Left ventricle myocardium superior (tissue), 1 donor: ENCODE results near the gene CNIH1. TPM values are rescaled to one million over a fixed set of nuclear protein-coding genes. Genes with fewer than 3 reads are reported as not detected.
"Not testable (repeated sequence)": the region's sequence is repeated elsewhere in the genome, so short reads cannot be mapped to it uniquely, and the experiment has no call there.

Experiments used
- ATAC-seq: fragments of 200-7000 bp; cut with Tn5 transposase; one replicate; pipeline ENCODE4 v1.9.1; 2020; ENCODE audit warnings: mild to moderate bottlenecking, moderate library complexity
- DNase-seq: peaks from one replicate; pipeline ENCODE4 v3.0.0-alpha.2; 2020
- intact Hi-C: fragments of 100-400 bp; cut with micrococcal nuclease; formaldehyde crosslinking; loops from one replicate; pipeline ENCODE4 v1.11.0; 2022
- total RNA-seq: library from RNA; stranded (reverse); fragmentation: NEBNext Ultra II Directional; extraction: Animal tissue kit (Norgen Biotek cat#: 25700); gene quantifications from one replicate; pipeline ENCODE4 v1.2.1, GENCODE V29; 2021
- donor health status: DM: no; HTN: yes; CAD: no; lungs with severe emphysema.

CNIH1 gene
- total RNA-seq, 1 donor from 2014 or later, result 102 TPM

DNA sequence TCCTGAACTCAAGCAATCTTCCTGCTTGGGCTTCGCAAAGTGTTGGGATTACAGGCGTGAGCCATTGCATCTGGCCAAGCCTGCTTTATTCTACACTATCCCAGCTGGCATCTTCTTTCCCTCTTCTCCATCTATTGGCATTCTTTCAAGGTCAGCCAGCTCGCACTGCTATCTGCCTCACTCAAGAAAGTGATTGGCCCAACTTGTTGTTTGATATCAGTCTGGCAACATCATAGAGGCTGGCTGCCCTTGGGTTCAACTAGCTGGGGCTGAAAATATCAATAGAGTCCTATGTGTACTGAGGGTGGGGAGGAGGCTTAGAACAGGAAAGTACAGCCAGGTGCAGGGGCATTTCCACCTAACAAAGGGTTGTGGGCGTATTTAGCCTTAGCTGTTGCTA lies 30.5 kb upstream of the CNIH1 start:
- intact Hi-C loops, result no loop called here
- DNase-seq (no peak), ATAC-seq (peak; percentile 89)

DNA sequence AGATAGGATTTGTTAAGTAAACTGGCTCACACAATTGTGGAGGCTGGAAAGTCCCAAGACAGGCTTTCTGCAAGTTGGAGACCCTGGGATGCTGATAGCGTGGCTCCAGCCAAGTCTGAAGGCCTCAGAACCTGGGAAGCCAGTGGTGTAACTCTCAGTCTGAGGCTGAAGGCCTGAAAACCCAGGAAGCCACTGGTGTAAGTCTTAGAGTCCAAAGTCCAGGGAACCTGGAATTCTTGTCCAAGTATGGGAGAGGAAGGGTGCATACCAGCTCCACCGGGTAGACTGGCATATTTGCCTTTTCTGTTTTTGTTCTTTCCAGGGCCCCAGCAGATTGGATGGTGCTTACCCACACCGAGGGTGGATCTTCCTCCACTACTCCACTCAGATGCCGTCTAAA lies 29.5 kb upstream of the CNIH1 start:
- DNase-seq (no peak), ATAC-seq (no peak)
- intact Hi-C loops, result no loop called here

DNA sequence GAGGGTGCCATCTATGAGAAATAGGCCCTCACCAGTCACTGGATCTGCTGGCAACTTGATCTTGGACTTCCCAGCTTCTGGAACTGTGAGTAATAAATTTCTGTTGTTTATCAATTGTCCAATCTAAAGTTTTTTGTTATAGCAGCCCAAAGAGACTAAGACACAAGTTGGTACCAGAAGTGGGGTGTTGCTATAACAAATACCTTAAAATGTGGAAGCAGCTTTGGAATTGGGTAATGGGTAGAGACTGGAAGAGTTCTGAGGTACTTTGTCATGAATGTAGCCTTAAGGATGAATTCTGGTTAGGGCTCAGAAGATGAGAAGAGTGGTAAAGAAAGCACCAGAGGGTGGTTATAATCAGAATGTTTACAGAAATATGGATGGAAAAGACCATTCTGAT lies 26.1 kb upstream of the CNIH1 start:
- intact Hi-C loops, result no loop called here
- ATAC-seq (no peak), DNase-seq (no peak)

DNA sequence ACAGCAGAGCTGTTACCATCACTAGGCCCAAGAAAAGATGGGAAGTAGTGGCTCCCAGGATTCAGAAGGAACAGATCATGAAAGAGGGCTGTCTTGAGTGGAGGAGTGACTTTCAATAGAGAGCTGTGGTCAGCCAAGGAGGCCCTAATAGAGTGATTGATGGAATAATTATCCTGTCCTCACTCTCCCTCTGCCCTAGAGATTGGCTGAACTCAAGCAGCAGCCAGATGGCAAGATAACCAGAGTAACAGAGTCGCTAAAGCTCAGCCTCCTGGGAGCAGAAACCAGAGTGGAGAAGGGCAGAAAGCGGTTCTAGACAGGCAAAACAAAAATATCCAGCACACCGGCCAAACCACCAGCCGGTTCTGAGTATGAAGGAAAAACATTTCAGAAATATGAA lies 24.5 kb upstream of the CNIH1 start:
- ATAC-seq (no peak), DNase-seq (no peak)
- intact Hi-C loops, result no loop called here

DNA sequence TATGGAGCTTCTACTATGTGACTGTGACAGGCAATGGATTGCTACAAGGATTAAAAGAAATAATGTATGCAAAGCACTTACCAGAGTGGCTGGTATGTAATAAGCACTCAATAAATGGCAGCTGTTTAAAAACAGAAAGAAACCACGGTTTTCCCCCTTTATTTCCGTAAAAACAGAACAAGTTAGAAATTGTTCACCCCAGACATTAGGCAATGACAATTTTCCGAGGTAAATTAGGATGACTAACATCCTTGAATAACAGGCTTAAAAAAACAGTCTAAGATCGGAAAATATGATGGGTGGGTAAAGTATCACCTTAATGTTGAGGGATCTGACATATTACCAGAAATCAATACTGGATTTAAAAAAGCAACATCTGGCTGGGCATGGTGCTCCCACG lies 20.9 kb upstream of the CNIH1 start:
- DNase-seq (no peak), ATAC-seq (no peak)
- intact Hi-C loops, result no loop called here

DNA sequence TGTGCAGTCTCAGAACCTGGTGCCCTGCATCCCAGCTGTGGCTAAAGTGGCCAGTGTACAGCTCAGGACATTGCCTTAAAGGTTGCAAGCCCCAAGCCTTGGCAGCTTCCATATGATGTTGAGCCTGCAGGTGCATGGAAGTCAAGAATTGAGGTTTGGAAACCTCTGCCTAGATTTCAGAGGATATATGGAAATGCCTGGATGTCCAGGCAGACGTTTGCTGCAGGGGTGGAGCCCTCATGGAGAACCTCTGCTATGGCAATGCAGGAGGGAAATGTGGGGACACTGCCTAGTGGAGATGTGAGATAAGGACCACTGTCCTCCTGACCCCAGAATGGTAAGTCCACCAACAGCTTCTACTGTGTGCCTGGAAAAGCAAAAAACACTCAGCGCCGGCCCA lies 17.9 kb upstream of the CNIH1 start:
- no peak for DNase-seq
- intact Hi-C loops, result no loop called here
- no peak for ATAC-seq

DNA sequence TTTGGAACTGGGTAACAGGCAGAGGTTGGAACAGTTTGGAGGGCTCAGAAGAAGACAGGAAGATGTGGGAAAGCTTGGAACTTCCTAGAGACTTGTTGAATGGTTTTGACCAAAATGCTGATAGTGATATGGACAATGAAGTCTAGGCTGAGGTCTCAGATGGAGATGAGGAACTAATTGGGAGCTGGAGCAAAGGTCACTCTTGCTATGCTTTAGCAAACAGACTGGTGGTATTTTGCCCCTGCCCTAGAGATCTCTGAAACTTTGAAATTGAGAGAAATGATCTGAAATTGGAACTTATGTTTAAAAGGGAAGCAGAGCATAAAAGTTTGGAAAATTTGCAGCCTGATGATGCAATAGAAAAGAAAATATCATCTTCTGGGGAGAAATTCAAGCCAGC lies 17.4 kb upstream of the CNIH1 start:
- DNase-seq, ATAC-seq, intact Hi-C loops: not testable (repeated sequence)

DNA sequence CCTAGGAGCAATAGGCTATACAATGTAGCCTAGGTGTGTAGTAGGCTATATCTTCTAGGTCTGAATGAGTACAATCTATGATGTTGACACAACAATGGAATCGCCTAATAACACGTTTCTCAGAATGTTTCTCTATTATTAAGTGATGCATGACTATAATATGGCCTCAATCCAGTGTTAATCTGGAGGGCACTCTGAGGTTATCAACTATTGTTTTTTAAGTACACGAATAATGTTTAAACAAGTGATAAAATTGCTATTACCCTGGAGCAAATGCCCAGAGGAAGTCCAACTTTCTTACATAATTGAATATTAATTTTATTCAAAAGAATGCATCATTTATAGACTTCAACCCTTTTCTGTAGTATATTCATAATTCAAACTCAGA lies 16.4 kb upstream of the CNIH1 start:
- intact Hi-C loops, result no loop called here
- ATAC-seq, result no peak

DNA sequence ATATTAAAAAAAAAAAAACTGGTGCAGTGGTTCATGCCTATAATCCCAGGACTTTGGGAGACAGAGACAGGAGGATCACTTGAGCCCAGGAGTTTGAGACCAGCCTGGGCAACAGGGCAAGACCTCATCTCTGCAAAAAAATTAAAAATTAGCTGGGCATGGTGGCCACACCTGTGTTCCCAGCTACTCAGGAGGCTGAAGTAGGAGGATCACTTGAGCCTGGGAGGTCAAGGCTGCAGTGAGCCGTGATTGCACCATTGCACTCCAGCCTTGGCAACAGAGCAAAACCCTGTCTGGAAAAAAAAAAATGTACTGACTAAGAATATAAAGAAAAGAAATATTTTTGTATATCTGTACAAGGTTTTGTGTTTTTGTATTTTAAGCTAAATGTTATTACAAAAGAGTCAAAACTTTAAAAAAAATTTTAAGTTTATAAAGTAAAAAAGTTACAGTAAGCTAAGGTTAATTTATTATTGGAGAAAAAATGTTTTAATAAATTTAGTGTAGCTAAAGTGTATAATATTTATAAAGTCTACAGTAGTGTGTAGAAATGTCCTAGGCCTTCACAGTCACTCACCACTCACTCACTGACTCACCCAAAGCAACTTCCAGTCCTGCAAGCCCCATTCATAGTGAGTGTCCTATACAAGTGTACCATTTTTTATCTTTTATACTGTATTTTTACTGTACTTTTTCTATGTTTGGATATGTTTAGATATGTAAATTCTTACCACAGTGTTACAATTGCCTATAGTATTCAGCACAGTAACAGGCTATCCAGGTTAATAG lies 15.8 kb upstream of the CNIH1 start:
- DNase-seq, intact Hi-C loops, ATAC-seq: not testable (repeated sequence)

More for the DNA sequence above, 16.4 kb upstream of the CNIH1 start:
- no peak for DNase-seq

DNA sequence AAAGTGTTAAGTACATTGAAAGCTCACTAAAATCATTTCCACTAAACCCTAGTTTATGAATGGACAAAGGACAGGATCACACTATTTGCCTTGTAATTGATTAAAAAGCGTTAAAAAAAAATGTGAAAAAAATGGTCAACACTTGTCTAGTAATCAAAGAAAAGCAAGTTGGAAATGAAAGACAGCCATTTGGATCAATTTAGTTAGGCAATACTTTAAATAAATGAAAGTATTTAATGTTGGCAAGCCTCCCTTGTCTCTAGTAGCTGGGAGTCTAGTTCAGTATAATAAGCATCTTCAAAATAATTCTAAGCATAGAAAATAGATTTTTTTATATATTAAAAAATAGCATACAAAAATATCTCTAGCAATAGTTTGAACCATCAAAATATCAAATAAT lies 14.2 kb upstream of the CNIH1 start:
- ATAC-seq (no peak), DNase-seq (no peak)
- intact Hi-C loops, result no loop called here

DNA sequence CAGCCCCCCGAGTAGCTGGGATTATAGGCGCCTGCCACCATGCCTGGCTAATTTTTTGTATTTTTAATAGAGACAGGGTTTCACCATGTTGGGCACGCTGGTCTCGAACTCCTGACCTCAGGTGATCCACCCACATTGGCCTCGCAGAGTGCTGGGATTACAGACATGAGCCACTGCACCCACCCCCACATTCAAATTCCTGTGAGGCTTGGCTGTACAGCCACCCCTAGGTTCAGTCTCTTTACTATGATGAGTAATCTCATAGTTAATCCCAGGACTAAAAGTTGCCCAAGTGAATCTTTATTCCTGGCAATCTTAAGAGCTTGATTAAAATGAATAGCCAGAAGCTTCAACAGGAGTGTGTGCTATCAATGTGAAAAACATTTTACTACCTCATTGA lies 12.8 kb upstream of the CNIH1 start:
- intact Hi-C loops, result not testable (repeated sequence)

DNA sequence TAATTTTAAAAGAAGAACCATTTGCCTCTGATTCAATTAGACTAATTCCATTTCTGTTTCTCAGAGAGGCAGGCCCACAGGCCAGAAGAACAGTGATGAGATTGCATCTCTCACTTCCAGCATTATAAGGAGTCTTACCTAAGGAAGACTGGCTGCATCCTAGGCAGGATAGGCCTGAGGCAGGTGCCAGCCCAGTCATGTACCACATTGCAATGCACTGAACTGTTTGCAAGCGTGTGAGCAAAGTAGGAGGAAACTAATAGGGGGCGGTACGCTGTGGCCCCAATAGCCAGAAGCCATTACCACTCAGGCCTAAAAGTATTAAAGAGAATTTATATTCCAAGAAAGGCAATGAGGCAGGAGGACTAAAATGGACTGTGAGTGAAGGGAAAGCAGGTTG lies 12.1 kb upstream of the CNIH1 start:
- DNase-seq (no peak), ATAC-seq (no peak)
- intact Hi-C loops, result no loop called here

More for the DNA sequence above, 12.8 kb upstream of the CNIH1 start:
- not testable (repeated sequence) for ATAC-seq, DNase-seq

DNA sequence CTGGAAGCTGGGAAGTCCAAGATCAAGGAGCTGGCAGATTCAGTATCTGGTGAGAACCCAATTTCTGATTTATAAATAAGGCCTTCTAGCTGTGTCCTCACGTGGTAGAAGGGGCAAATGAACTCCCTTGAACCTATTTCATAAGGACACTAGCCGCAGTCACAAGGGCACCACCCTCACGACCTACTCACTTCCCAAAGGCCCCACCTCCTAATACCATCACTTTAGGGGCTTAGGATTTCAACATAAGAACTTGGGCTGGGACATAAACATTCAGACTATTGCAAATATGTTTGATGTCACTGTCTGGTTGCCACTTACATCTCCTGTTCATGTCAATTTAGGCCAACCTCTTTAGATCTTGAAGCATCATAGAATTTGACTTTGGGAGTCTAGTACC lies 10.8 kb upstream of the CNIH1 start:
- ATAC-seq, result no peak
- DNase-seq, result no peak
- intact Hi-C loops, result no loop called here

DNA sequence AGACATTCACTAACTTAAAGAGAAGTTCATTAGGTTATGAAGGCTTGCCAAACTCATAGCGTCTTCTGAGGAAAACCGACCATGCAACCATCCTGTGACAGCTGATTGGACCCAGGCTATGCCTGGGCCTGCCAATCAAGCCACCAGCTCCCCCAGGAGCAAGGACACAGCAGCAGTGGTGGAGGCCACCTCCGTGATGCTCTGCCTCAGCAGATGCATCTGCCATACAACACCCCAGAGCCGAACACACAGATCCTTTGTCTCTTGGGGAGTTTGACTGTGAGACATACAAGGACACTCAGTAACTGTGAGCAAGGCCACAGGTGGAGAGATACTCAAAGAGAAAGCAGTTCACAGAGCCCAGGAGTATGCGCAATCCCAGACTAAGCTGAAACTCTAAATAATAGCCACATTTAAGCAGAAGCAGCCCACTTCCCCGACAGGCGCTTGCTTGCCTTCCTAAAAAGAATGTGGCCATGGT lies 10.0 kb upstream of the CNIH1 start:
- ATAC-seq (no peak), DNase-seq (no peak)
- intact Hi-C loops, result no loop called here

DNA sequence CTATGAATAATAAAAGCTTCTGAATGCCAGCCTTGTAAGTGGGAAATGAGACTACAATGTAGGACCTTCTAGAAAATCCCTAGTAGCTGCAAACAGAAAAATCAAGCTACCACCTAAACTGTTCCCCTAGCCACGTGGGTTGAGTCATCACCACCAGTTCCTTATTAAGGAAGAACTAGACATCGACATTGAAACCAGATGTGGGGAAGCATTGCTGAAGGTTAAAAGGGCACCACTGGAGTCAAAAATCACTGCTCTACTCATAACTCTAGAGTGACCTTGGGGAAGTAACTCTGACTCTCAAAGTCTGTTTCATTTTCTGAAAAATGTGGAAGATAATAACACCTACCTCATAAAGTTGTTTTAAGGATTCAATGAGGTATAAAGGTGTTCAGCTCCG lies 9.4 kb upstream of the CNIH1 start:
- ATAC-seq, result no peak
- no peak for DNase-seq
- intact Hi-C loops, result no loop called here

DNA sequence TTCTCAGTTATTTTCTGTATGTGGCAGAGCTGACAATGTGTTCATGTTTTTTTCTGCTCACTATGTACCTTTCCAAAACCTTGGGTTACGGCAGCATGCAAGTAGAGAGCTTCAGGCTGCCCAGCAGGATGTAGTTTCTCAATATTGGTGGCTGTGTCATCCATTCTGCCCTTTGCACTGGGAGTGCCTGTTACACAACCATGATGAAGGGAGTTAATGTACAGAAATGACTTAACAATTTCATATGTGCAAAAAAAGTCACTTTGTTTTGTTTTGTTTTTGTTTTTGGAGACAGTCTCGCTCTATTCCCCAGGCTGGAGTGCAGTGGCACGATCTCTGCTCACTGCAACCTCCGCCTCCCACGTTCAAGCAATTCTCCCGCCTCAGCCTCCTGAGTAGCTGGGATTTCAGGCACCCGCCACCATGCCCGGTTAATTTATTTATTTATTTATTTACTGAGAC lies 6.1 kb upstream of the CNIH1 start:
- DNase-seq (no peak), ATAC-seq (no peak)
- intact Hi-C loops, result no loop called here

DNA sequence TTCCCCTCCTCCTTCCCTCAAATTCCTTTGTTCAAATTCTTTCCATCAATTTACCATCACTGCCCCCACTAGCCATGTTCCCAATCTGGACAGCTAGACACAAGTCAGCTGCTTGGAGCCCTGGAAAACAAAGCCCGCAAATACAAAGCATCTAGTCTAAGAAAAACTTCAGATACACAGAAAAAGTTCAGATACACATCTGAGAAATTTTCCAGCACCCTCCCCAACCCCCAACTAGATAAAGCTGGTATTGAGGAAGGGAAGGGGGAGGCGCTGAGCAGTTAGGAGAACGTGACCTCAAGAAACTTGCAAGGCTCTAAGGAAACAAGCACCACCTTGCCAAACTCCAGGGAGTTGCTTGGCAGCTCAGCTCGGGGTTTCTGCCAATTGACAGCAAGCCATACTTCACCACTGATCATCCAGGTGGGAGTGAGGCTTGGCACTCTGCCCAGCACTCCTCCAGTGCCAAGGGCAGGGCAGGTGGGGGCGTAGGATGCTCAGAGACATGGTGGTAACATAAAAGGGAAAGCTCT lies 5.1 kb upstream of the CNIH1 start:
- peak; percentile 35 for DNase-seq
- intact Hi-C loops, result no loop called here
- peak; percentile 17 for ATAC-seq

DNA sequence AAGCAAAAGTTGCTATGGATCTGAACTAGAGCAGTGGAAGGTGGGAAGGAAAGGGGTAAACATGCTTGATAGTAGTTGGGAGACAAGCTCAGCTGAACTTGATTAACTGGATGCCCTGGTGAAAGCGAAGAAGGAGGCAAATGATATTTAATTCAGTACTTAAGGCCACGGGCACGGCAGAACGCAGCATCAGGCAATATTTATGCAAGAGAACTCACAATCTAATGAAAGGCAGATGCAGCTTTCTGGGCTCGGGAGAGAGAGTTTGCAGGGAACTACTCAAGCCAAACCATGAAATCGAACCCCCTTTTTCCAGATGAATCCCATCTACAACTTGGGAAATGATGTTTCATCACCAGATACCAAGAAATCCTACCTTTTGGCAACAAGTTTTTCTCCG lies 3.5 kb upstream of the CNIH1 start:
- no peak for ATAC-seq
- intact Hi-C loops, result no loop called here
- no peak for DNase-seq

DNA sequence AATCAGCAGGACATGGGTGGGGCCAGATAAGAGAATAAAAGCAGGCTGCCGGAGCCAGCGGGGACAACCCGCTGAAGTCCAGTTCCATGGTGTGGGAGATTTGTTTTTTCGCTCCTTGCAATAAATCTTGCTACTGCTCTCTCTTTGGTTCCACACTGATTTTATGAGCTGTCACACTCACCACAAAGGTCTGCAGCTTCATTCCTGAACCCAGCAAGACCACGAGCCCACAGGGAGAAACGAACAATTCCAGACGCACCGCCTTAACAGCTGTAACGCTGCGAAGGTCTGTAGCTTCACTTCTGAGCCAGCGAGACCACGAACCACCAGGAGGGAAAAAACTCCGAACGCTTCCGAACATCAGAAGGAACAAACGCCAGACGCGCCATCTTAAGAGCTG lies 2.8 kb upstream of the CNIH1 start:
- no peak for ATAC-seq
- DNase-seq, result no peak
- intact Hi-C loops, result no loop called here

DNA sequence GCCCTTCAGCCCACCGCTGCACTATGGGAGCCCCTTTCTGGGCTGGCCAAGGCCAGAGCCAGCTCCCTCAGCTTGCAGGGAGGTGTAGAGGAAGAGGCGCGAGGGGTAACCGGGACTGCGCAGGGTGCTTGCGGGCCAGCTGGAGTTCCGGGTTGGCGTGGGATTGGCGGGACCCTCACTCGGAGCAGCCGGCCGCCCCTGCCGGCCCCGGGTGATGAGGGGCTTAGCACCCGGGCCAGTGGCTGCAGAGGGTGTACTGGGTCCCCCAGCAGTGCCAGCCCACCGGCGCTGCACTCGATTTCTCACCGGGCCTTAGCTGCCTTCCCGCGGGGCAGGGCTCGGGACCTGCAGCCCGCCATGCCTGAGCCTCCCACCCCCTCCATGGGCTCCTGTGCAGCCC lies 1.8 kb upstream of the CNIH1 start:
- intact Hi-C loops, DNase-seq, ATAC-seq: not testable (repeated sequence)

DNA sequence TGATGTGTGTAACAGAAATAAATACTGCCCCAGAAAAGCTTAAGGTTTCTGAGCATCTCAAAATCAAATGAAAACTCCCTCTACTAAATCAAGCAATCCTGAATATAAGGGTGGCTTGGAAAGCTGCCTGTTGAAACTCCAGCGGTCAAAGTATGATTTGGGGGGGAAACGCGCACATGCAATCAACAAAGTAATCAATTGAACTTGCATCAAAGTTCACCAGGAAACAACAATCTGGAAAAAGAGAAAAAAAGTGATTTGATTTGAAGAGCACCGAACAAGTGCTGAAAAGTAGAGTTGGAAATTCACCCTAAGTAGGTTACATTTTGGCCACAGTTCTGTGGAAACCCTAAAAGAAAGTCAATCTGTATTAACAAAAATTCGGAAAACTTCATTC lies 700 bp downstream of the CNIH1 start:
- ATAC-seq, result no peak
- intact Hi-C loops, result no loop called here

More for the DNA sequence above, 700 bp downstream of the CNIH1 start:
- DNase-seq, result no peak
